OCI-LY7 (cell line): Measurements from ENCODE around the gene CD55. TPM values are rescaled to one million over a fixed set of nuclear protein-coding genes. Genes with fewer than 3 reads are reported as not detected.

Source experiments
- Bru-seq: library from RNA; stranded (reverse); fragments of 400-500 nt; gene quantifications from one replicate; lab custom pipeline; 2021; lab: Mats Ljungman, UMichigan
- BruChase-seq, 2 experiments: library from RNA; stranded (reverse); fragments of 400-500 nt; gene quantifications; one replicate each; lab custom pipeline; 2021; lab: Mats Ljungman, UMichigan
- BruUV-seq: library from RNA; stranded (reverse); fragments of 400-500 nt; replicated peaks from 2 replicates; lab custom pipeline; 2021; lab: Mats Ljungman, UMichigan
- CTCF ChIA-PET: fragments of 300-600 bp; sonication (Branson Sonifier 250); formaldehyde crosslinking; loops from one replicate; lab custom pipeline; 2022; ENCODE audit warnings: antibody characterized with exemption; ENCODE audit not compliant: unreplicated experiment; lab: Charles Lee
- POLR2A ChIA-PET: fragments of 300-600 bp; sonication (Branson Sonifier 250); formaldehyde crosslinking; loops from one replicate; lab custom pipeline; 2022; ENCODE audit warnings: antibody characterized with exemption; lab: Charles Lee
- DNase-seq: peaks from one replicate; pipeline ENCODE4 v3.0.0-alpha.2; 2015; ENCODE audit warnings: low spot score
- H2AFZ ChIP-seq: fragments of 200-600 bp; sonication (generic), shearing (Covaris generic); 2 replicates; pipeline ENCODE4 v1.6.1; 2014; ENCODE audit warnings: mild to moderate bottlenecking, antibody characterized with exemption, low read length, moderate library complexity
- H3K27ac ChIP-seq: fragments of 200-600 bp; sonication (generic); 2 replicates; pipeline ENCODE4 v1.5.1; 2014; ENCODE audit warnings: mixed run types, low read depth, mild to moderate bottlenecking, moderate library complexity, low read length, inconsistent platforms; ENCODE audit not compliant: poor library complexity, severe bottlenecking
- H3K36me3 ChIP-seq: fragments of 200-600 bp; sonication (generic); 2 replicates; pipeline ENCODE4 v1.6.1; 2014; ENCODE audit warnings: mild to moderate bottlenecking, antibody characterized with exemption, low read length, moderate library complexity, mixed read lengths; ENCODE audit not compliant: insufficient read depth
- H3K4me1 ChIP-seq: fragments of 200-600 bp; sonication (generic); 2 replicates; pipeline ENCODE4 v1.5.1; 2014; ENCODE audit warnings: mild to moderate bottlenecking, low read length; ENCODE audit not compliant: insufficient read depth, poor library complexity, severe bottlenecking
- H3K4me2 ChIP-seq: fragments of 200-600 bp; sonication (generic); 2 replicates; pipeline ENCODE4 v1.6.1; 2014; ENCODE audit warnings: mild to moderate bottlenecking, low read length
- H3K4me3 ChIP-seq: fragments of 200-600 bp; sonication (generic); 2 replicates; pipeline ENCODE4 v1.5.1; 2014; ENCODE audit warnings: mild to moderate bottlenecking, low read depth, low read length; ENCODE audit not compliant: poor library complexity, severe bottlenecking
- H3K79me2 ChIP-seq: fragments of 200-600 bp; sonication (generic); 2 replicates; pipeline ENCODE4 v1.6.1; 2016; ENCODE audit warnings: low read depth, mild to moderate bottlenecking, low read length, moderate library complexity, mixed read lengths; ENCODE audit not compliant: insufficient read depth
- H3K9me2 ChIP-seq: fragments of 200-600 bp; sonication (generic); 2 replicates; pipeline ENCODE4 v1.6.1; 2016; ENCODE audit warnings: mild to moderate bottlenecking, low read length, mixed read lengths; ENCODE audit not compliant: insufficient read depth
- H3K9me3 ChIP-seq: fragments of 200-600 bp; sonication (generic); 2 replicates; pipeline ENCODE4 v1.6.1; 2014; ENCODE audit warnings: mild to moderate bottlenecking, mixed run types, low read length, mixed read lengths
- H4K20me1 ChIP-seq: fragments of 200-600 bp; sonication (generic); 2 replicates; pipeline ENCODE4 v1.6.1; 2014; ENCODE audit warnings: mild to moderate bottlenecking, antibody characterized with exemption, low read length, moderate library complexity, mixed read lengths; ENCODE audit not compliant: insufficient read depth
- CTCF ChIP-seq: fragments of 200-600 bp; sonication (generic); conservative IDR thresholded peaks from 2 replicates; pipeline ENCODE4 v1.5.1; 2014; ENCODE audit warnings: mild to moderate bottlenecking, antibody characterized with exemption, low read length, moderate library complexity, mixed read lengths
- EZH2phosphoT487 ChIP-seq: fragments of 200-600 bp; sonication (generic); IDR thresholded peaks from 2 replicates; pipeline ENCODE4 v1.6.1; 2018; ENCODE audit warnings: low read depth, borderline replicate concordance, mild to moderate bottlenecking, mixed run types, antibody characterized with exemption, low read length, moderate library complexity, mixed read lengths
- intact Hi-C: fragments of 100-400 bp; cut with micrococcal nuclease; formaldehyde crosslinking; loops from one replicate; pipeline ENCODE4 v1.10.0; 2022; ENCODE audit not compliant: unreplicated experiment
- long read RNA-seq: library from polyadenylated mRNA; stranded (forward); transcript quantifications from one replicate; pipeline ENCODE4 v2.0.0, GENCODE V29; 2022
- total RNA-seq, 2 experiments: library from RNA; depleted of rRNA in 1 of 2; stranded (reverse); fragments of >200 nt in 1 of 2; shearing (Covaris generic) in 1 of 2; gene quantifications; 2 replicates each; pipeline ENCODE4 v1.2.3, GENCODE V29; 2014 to 2022

CD55 gene
- total RNA-seq (2014; rRNA removed; shearing (Covaris generic)) (18.8 and 28.1 TPM in 2 replicates), total RNA-seq (2022) (20.0 and 27.3 TPM in 2 replicates), Bru-seq, nascent RNA (percentile 80 among the genes with signal in this experiment), BruChase-seq, experiment 1, labeled RNA remaining after a 6-hour chase (percentile 58 among the genes with signal in this experiment), BruChase-seq, experiment 2, labeled RNA remaining after a 2-hour chase (percentile 70 among the genes with signal in this experiment)
- long read RNA-seq, transcript CD55-204 (10 exons, 2,892 nt): major isoform, 17 of 26 reads
- long read RNA-seq, partial matches to known transcripts: 1 of 26 reads
- long read RNA-seq, other reads (novel, unspliced or antisense): 6 of 26 reads

GRCh38 chr1:207321079-207321789, at the start of gene CD55:
TSS of gene CD55 (plus strand) at chr1:207321678. CDS start at chr1:207321766, 88 bp downstream.
- Histone ChIP-seq H3K9me3 (no peaks in the 10 kb centered on the region), H3K79me2 (peaks cover 13% of the 10 kb centered on the region; the same call in 1 of the 2 replicates), H3K4me3 (peak within 1 kb of the TSS; percentile 87), H3K9me2 (no peaks in the 10 kb centered on the region), H3K4me2 (peak within 1 kb of the TSS; percentile 81), H4K20me1 (no peaks in the 10 kb centered on the region), H3K4me1 (peaks cover 20% of the 10 kb centered on the region), H2AFZ (peak within 1 kb of the TSS; percentile 87), H3K36me3 (peaks cover 27% of the 10 kb centered on the region), H3K27ac (peak within 1 kb of the TSS; percentile 73)
- no TSS peak for BruUV-seq
- peak; percentile 96 for DNase-seq
- CTCF ChIA-PET: interaction anchor here (0.6 to 2.0 kb wide), 2 partner anchors 9 to 709 kb away, joined by 3 to 4 read pairs; no protein-coding TSS in a partner anchor
- intact Hi-C loops: loop anchor here (1.0 to 5.0 kb wide), 4 partner anchors 84 to 269 kb away; partner anchors contain the start of genes CR1, CR2, PFKFB2 and YOD1
- POLR2A ChIA-PET: interaction anchor here (0.5 to 1.6 kb wide), 7 partner anchors 9 to 761 kb away, joined by 3 to 8 read pairs (median 3); partner anchors contain the start of gene PFKFB2
- TF ChIP-seq CTCF: peak; percentile 67; the same call in 1 of the 2 replicates
- no peak for TF ChIP-seq EZH2phosphoT487

- intact Hi-C loops: no loop called here
- TF ChIP-seq EZH2phosphoT487 (no peak), CTCF (no peak)
- H3K27ac ChIP-seq: no peak overlapping the region
- H2AFZ ChIP-seq: no peak overlapping the region
- no peaks in the 10 kb centered on the region for H3K9me3 ChIP-seq
- H4K20me1 ChIP-seq: no peaks in the 10 kb centered on the region
- no peak for DNase-seq
- no peaks in the 10 kb centered on the region for H3K9me2 ChIP-seq
- H3K4me1 ChIP-seq: no peaks in the 10 kb centered on the region
- H3K36me3 ChIP-seq: no peaks in the 10 kb centered on the region
- H3K4me2 ChIP-seq: no peak overlapping the region
- H3K4me3 ChIP-seq: no peak overlapping the region
- H3K79me2 ChIP-seq: no peaks in the 10 kb centered on the region
- ChIA-PET POLR2A (no interaction called here), CTCF (no interaction called here)
- BruUV-seq: no TSS peak
Measured at GRCh38 chr1:207274882-207275281, 46.6 kb upstream of the CD55 start.
